DMS153 treated with DMSO at 0.1 percent for 48 hours (cell line): ENCODE results near the gene SNX3.

ENCODE experiments used
- DNase-seq: peaks from one replicate; lab custom pipeline; 2025; ENCODE audit not compliant: unreplicated experiment; lab: John Stamatoyannopoulos, UW

Gene SNX3

DNA sequence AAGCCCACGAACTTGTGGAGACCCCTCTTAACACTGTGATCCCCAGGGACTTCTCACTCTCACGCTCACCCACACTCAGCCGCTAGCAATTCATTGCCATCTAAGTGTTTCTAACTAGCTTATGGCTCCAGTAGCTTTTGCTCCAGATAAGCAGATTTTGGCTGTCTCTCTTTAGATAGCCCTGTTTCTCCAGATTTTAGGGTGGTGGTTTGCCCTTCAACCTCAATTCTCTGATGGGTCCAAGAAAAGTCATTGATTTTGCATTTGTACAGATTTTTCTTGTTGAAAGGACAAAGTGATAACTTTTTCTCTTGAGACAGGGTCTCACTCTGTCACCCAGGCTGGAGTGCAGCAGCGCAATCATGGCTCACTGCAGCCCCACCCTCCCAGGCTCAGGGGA is 53.8 kb downstream of the SNX3 start:
- no peak for DNase-seq

DNA sequence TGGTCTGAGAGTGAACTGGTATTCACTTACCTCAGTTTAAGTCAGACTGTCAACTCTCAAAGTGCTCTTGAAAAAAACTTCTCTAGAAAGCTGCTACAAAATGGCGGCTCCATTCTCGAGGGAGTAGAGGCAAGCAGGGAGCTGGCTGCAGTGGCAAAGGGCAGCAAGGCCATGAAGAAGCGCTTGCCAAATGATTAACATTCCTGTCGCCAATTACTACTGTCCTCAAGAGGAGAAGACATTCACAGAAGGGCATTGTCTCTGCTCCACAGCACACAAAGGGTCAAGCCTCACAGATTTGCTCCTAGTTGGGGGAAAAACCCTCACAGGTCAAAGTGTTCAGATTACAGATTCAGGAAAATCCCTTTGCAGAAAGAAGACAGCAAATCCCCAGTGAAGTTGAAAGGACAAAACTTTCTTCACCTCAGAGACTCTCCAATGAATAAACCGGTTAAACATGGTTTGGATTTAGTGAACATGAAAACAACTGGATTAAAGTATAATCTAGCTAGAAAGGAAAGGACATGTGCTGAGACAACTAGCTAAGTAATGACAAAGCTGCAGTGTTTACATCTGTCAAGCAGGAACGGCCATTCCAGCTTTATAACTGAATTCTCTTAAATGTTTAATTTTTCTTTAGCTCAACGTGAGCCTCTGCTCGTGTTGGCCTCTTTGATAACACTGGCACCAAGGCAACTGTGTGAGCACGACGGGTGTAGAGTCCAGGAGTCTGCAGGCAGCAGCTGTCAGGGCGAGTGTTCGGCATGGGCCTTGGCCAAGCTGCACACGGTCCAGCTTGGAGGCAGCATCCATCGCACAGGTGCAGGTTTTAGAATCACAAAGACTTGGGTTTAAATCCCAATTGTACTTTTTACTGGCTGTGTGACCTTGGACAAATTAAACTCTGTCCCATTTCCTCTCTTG is 57.4 kb downstream of the SNX3 start:
- DNase-seq: no peak

DNA sequence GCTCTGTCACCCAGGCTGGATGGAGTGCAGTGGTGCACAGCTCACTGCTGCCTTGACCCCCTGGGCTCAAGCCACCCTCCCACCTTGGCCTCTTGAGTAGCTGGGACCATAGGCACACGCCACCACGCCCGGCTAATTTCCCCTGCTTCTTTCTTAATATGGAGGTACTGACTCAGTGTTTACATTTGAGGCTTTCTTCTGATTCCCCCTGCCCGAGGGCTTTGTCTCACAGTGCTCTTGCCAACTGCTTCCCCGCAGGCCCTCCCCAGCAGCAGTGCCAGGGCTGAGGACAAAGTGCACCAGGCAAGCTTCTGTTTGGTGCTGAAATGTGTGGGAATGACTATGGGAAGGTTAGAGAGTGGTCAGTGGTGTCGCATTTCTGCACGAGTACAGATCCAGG is 60.2 kb downstream of the SNX3 start:
- no peak for DNase-seq

DNA sequence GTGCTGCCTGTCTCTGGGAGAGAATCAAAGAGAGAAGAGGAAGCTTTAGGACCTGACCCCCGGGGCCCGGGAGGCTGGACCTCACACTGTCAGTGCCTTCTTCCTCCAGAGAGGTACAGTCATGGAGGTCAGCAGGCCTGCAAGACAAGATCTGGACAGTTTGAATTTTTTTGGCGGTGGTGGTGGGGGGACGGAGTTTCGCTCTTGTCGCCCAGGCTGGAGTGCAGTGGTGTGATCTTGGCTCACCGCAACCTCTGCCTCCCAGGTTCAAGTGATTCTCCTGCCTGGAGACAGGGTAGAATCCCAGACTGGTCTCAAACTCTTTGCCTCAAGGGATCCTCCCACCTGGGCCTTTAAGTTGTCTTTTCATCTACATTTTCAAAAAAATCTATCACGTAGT is 60.7 kb downstream of the SNX3 start:
- no peak for DNase-seq

DNA sequence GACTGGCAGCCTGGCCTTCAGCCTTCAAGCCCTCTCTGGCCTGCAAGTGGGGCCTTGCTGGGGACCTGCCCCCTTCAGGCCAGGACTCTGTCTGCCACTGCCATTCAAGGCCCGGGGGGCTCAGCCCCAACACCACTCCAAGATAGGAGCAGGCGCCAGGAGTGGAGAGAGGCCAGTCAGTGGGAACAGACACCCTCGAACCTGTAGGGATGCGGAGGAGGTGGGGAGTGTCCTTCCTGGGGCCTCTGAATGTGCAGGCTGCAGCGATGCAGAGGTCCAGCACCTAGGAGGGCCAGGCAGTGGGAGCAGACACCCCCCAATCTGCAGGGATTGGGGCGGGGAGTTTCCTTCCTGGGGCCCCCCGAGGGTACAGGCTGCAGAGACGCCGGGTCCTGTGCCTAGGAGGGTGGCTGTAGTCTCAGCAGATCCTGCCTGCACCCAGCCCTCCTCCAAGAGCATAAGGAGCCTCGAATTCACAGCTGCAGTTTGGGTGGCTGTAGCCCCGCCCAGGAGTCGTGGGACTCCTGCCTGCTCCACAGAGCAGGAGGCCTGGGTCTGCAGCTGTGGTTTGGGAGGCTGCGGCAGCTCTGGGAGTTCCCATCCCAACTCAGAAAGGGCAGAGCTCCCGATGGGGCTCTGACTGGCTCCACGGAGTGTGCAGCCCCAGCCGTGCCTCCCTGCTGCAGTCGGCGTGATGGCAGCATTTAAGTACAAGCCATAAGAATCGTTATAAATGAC is 61.9 kb downstream of the SNX3 start:
- no peak for DNase-seq

DNA sequence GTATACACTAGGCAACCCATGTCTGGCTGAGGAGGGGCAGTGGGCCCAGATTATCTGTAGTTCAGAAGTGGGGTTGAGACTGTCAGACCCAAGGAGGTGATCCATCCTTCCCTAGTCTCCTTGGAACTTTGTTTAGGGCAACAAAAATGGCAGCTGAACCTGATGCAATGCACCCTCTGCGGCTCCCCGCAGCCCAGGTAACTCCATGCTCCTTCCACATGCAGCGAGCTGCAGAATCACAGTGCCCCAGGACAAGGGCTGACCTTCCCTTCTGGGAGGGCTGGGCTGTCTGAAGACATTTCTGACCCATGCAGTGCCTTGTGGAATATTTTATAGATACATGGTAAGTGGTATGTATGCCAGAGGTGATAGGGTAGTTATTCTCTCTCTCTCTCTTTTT is 65.6 kb downstream of the SNX3 start:
- no peak for DNase-seq

DNA sequence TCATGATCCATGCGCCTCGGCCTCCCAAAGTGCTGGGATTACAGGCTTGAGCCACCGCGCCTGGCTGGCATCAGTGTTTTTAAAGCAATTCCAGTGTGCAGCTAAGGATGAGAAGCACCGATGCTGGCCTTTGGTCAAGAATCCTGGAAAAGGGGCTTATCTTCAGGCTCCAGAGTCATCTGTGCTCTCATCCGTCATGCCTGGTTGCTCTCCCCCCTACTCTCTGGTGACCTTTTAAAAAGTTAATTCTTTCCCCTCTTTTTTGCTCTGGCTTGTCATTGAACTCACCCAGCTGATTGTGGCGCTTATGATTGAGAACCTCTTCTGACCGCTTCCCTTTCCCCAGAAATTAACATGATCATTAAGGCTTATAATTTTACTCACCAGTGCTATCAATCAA is 66.3 kb downstream of the SNX3 start:
- no peak for DNase-seq

DNA sequence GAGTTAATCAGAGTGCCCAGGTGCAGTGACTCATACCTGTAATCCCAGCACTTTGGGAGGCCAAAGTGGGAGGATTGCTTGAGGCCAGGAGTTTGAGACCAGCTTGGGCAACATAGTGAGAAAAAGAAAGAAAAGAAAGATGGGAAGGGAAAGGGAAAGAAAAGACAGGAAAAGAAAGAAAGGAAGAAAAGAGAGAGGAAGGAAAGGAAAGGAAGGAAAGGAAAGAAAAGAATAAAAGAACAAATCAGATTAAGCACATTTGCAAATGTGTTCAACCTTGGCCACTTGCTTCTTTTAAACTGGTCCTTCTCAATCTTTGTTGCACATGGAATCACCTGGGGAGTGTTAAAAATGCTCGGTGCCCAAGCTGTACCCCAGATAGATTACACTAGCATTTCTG is 67.0 kb downstream of the SNX3 start:
- no peak for DNase-seq

DNA sequence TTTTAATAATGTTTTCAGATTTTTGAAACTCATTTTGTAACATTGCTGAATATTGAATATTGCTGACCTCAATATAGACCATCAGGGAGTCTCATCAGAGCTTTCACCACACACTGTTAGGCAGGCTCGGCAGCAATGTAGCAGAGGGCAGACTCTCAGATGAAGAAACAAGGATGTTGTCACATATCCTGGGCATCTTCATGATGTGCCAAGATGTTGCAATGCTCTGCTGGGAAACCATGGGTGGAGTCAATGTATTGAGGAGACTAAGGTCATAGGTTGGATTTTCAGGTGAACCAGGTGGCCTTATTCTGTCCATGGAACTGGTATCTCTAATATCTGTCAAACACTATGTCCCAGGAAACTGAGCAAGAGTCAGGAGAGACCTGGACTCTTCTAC is 67.7 kb downstream of the SNX3 start:
- DNase-seq: no peak

DNA sequence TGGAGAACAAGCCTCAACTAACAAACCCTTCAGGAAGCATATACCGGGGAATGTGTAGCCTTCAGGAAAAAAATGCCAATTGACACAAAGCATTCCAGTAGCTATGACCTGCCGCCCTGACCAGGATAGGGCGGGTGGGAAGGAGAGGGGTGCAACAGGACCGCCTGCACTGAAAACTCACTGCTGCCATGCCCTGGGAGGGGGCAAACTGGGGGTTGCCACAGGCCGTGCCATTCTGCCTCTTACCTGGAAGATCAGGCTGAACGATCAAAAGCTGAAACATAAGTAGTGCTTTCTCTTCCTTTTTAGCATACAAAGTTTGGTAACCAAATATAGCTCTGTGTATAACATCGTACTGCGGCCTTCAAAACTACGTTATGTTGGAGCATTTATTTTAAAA is 73.3 kb downstream of the SNX3 start:
- DNase-seq: no peak

DNA sequence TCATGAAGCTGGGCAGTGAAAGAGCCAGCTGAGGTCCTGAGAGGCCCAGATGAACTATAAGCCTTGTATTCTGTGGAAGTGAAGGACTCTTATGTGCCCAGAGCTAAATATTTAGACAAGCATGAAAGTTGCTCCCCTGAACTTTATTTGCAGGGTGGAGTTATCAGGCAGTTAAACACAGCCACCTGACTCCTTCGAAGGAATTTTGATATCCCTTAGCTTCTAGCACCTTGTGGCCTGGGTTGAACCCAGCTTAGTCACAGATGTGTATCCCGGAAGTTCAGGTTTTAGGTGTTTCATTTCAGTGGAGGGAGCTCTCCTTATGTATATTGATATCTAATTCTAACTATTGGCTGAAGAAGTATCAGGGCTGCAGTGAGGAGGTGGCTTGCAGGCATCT is 74.6 kb downstream of the SNX3 start:
- no peak for DNase-seq

DNA sequence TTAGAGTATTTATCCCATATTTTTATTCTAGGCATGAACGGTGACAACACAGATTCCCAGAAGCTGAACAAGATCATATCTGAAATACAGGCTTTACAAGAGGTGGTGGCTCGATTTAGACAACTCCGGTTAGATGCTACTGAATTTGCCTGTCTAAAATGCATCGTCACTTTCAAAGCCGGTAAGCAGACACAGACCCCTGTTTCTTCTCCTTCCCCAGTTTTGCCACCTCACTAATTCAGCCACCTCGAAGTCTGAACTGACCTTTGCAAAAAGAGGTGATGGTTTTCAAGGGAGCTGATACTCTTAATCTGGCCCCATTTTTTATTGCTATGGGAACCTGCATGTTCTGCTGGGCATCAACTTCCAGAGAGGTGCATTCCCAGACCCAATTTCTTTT is 80.1 kb downstream of the SNX3 start:
- no peak for DNase-seq

DNA sequence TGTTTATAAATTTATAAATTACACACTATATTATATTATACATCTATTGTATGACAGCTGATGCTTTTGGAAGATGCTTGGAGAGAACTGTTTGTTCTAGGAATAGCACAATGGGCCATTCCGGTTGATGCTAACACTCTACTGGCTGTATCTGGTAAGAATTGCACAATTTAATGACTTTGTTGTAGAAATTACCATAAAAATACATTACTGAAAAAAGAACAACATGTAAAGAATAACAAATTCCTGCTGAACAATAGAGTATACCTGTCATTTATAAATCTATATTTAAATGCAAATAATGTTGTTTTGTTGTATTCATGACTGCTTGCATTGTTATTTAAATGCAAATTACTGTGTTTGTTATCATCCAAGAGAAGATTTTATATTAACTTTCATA is 80.6 kb downstream of the SNX3 start:
- DNase-seq: no peak

DNA sequence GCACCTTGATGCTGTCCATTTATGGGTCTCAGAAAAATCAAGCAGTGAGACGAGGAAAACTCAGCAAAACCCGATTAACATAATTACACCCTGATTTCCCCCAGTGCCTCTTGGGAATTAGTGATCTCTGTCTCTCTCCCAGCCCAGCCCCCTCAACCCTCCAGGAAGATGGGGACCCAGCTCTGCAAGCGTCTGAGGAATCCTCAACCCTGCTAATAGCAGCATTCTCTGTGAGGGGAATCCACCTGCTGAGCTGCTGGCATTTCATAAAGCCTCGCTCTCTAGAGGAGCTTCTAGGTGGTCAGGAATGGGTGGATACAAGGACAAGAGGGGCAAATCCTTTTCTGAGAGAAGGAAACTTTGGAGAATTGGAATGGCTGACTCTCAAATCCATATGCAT is 81.1 kb downstream of the SNX3 start:
- DNase-seq: no peak

DNA sequence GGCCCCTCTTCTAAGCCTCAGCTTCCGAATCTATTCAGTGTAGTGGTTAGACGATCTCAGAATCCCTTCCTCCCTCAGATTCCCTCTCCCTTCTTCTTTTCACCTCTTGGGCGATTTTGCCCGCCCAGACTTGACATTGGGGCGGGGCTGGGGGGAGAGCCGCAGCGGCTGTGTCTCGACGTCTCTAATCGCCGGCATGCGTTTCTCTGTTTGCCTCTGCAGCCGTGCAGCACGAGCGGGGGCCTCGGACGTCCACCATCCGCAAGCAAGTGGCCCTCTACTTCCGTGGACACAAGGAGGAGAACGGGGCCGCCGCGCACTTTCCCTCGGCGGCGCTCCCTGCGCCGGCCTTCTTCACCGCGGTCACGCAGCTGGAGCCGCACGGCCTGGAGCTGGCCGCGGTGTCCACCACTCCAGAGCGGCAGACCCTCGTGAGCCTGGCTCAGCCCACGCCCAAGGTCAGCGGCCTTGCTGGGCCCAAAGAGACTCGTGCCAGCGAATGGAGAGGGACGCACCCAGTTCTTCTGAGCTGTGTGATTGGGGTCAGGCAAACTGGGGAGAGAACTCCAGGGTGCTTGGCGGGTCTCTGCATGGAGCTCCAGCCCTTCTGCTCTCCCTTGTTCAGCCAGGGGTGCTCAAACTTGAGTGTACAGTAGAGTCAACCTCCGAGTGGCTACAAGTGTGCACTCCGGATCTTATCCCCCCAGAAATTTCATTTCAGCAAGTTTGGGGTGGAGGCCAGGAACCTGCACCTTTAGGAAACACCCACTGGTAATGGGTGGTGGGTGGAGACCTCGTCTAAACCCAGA is 84.4 kb downstream of the SNX3 start:
- no peak for DNase-seq

DNA sequence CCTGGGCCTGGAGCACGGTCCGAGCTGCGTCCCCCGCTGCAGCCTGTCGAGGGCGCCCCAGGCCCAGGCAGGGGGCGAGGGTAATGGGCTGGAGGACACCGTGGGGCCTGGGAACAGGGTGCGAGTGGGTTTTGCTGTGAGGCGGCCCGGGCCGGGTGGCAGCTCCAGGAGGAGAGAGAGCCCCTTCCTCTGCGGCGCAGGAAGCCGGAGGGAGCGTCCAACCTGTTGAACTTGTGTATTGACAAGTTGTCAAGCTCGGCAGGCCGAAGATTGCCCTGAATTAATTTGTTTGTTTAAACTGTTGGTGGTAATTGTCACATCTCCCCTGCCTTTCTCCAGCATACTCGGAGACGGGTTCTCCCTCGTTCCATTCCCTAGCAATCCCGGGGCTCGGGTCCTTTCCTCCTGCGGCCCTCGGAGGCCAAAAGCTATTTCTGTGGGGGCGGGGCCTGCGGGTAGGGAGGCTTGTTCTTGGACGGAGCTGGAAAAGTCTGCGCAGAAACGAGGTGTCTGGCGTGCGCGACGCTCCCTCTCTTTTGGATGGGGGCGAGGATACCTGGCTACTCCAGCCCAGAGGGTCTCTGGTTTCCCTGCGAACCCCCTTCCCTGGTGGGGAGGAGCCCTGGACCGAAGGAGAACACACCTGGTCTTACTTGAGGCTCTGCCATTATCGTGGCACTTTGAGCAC is 85.1 kb downstream of the SNX3 start:
- no peak for DNase-seq

DNA sequence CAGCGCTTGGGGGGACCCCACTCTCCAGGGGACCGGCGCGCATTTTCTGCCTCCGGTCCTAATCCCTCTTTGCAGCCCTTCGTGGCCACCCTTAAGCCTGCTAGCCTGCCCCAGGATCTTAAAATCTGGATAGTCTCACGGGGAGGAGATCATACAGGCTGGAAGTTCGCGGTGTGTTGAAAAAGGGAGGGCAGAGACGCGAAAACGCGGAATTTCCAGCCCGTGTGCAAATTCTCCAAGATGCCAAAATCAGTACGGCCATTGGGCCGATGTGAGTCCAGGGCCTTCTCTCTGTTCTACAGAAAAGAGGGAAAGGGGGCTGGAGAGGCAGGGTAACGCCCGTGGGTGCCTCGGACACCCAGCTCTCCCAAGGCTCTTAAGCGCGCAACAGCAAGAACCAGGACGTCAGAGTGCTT is 85.7 kb downstream of the SNX3 start:
- DNase-seq: no peak

DNA sequence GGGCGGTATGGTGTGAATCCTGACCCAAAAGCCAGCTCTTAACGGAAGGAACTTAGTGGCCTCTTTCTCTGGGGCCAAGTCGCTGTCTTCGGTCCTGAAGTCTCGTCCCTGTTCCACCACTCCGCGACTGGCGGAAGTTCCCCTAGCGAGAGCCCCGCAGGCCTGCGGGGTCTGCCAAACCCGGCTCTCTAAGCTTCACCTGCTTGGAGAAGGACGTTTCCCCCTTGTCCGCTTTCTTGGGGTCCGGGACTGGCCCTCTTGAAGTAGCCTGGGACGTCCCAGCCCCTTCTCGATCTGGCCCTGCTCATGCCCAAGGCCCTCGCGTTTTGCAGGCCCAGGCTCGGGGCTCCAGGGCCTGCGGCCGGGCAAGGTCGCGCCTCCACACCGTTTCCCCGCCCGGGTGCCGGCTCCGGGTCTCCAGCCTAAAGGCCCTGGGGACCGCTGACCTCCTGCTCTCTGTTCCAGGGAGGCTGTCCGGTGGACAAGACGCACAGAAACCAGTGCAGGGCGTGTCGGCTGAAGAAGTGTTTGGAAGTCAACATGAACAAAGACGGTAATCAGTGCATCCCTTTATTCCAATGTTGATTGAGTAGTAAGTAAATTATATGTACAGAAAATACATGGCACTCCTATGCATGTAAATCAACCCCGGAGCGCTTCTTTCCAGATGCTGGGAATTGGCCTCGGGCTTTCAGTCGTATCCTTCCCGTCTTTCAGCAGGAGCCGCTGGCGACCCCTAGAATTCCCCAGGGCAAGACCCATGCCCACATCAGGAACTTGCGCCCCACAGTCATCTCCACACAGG is 86.3 kb downstream of the SNX3 start:
- no peak for DNase-seq

DNA sequence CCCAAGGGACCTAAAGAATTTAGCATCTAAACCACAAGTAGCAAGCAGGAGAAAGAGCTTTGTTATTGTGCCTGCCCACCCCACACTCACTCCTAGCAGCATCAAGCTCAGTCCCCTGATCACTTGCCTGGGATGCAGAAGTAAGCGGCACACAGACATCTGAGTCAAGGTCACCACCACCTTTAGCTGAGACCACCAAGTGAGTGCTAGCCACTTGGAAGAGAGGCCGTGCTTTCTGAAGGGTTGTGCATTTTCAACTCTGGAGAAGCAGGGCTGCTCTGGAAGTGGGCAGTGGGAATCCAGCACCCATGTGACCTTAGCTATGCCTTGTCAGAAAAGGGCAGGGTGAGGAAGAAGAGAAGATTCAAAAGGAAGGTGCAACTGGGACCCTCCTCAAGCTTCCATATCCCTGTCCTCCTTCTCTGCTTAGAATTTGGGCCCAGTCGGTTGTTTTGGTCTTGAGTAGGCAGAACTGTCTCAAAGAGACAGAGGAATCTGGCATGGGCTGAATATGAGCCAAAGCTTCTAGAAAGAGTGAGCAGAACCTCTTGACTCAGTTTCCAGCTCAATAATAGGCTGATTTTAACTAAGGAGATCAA is 88.8 kb downstream of the SNX3 start:
- no peak for DNase-seq
